Activated naive CD4-positive, alpha-beta T cell treated with anti-CD3 and anti-CD28 coated beads, Interleukin-2, amount 50 U/mL, for 16 hours (primary cell): Measurements from ENCODE around the gene PTH2.
A peak's percentile ranks its signal among the peaks of the same experiment; 100 is the strongest.

Experiments used
- DNase-seq: peaks from one replicate; pipeline ENCODE4 v3.0.0-alpha.2; 2020

PTH2 gene

GRCh38 chr19:49430678-49431329 is 7.6 kb upstream of the PTH2 start:
- DNase-seq, result peak; percentile 37

GRCh38 chr19:49430172-49430677 is 7.0 kb upstream of the PTH2 start:
- no peak for DNase-seq

GRCh38 chr19:49428547-49429451 is 5.6 kb upstream of the PTH2 start:
- DNase-seq, result no peak

GRCh38 chr19:49427855-49428546 is 4.8 kb upstream of the PTH2 start:
- no peak for DNase-seq

GRCh38 chr19:49427339-49427738 is 4.1 kb upstream of the PTH2 start:
- DNase-seq, result no peak

- peak; percentile 47 for DNase-seq
These were observed 2.8 kb upstream of the PTH2 start for GRCh38 chr19:49425922-49426592.

- no peak for DNase-seq
These were observed 1.9 kb upstream of the PTH2 start, which contains the start of gene GFY for GRCh38 chr19:49425178-49425577. Gene GFY, plus strand, starts transcription at chr19:49425388. Its CDS starts 1,043 bp downstream, at chr19:49426431.

GRCh38 chr19:49423985-49424303 is 703 bp upstream of the PTH2 start:
- no peak for DNase-seq

- peak; percentile 42 for DNase-seq
These were observed 702 bp downstream of the PTH2 start for GRCh38 chr19:49422407-49423070.

GRCh38 chr19:49421878-49422202 is 1.4 kb downstream of the PTH2 start:
- no peak for DNase-seq

GRCh38 chr19:49421039-49421877 is 2.0 kb downstream of the PTH2 start:
- DNase-seq, result peak; percentile 38

GRCh38 chr19:49420227-49420626 is 3.0 kb downstream of the PTH2 start:
- no peak for DNase-seq

- no peak for DNase-seq
These were observed 4.1 kb downstream of the PTH2 start for GRCh38 chr19:49419173-49419572.

GRCh38 chr19:49418511-49418910 is 4.7 kb downstream of the PTH2 start:
- DNase-seq, result no peak

GRCh38 chr19:49417088-49417487 is 6.2 kb downstream of the PTH2 start:
- DNase-seq, result no peak

- no peak for DNase-seq
These were observed 7.4 kb downstream of the PTH2 start for GRCh38 chr19:49415810-49416200.

- DNase-seq, result no peak
These were observed 8.0 kb downstream of the PTH2 start for GRCh38 chr19:49415102-49415809.

GRCh38 chr19:49414256-49414655 is 9.0 kb downstream of the PTH2 start:
- no peak for DNase-seq

- DNase-seq, result no peak
These were observed 9.9 kb downstream of the PTH2 start for GRCh38 chr19:49413348-49413747.

- DNase-seq, result no peak
These were observed 11.4 kb downstream of the PTH2 start for GRCh38 chr19:49411681-49412326.
